NB4 (cell line): Measurements from ENCODE around the gene CAMK4.

ENCODE experiments used
- CTCF ChIP-seq: IDR thresholded peaks from one replicate; pipeline ENCODE4 v1.5.1; 2012; ENCODE audit warnings: low read depth, low read length
- POLR2A ChIP-seq: IDR thresholded peaks from 2 replicates; pipeline ENCODE4 v1.6.1; 2011; ENCODE audit warnings: mild to moderate bottlenecking; ENCODE audit not compliant: insufficient read length; ENCODE audit errors: extremely low read depth

DNA sequence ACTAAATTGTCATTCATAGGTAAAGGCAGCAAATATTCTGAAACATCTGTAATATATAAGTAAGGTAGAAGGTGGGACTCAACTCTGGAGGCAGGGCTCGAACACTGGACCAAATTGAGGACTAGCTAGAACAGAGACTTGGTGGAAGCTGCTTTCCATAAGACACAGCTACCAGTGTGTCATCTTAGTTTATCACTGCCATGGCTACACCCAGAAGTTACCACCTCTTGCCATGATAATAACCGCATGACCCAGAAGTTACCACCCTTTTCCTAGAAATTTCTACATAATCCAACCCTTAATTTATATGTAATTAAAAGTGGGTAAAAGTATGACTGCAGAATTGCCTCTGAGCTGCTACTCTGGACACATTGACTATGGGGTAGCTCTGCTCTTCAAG lies 188.4 kb downstream of the CAMK4 start:
- TF ChIP-seq POLR2A = no peak
- TF ChIP-seq CTCF = no peak
